ENCODE measurements around the gene ZBTB16.
A peak's percentile ranks its signal among the peaks of the same experiment; 100 is the strongest.

- TF ChIP-seq CTCF (IDR thresholded peaks at IDR 0.05; ENCODE audit: insufficient read depth, low read length) (no peak), GABPA (IDR thresholded peaks at IDR 0.05; ENCODE audit: low read depth) (peak; percentile 80)
These were observed at the start of gene ZBTB16 for GRCh38 chr11:114059278-114059983.

All from HL-60 (cell line).